SU-DHL-6 (cell line): ENCODE measurements around the gene HCN1.

ENCODE experiments used
- H2AFZ ChIP-seq: fragments of 200-600 bp; sonication (generic); 2 replicates; pipeline ENCODE4 v1.6.1; 2014; ENCODE audit warnings: low read depth, mild to moderate bottlenecking, moderate library complexity, mixed read lengths, antibody characterized with exemption, low read length; ENCODE audit not compliant: severe bottlenecking
- H3F3A ChIP-seq: fragments of 200-600 bp; shearing (Covaris generic); 2 replicates; pipeline ENCODE4 v1.6.0; 2016; ENCODE audit warnings: antibody characterized with exemption, mild to moderate bottlenecking; ENCODE audit not compliant: insufficient read depth
- H3K27ac ChIP-seq: fragments of 200-600 bp; sonication (generic); 2 replicates; pipeline ENCODE4 v1.5.1; 2016; ENCODE audit warnings: low read depth, mild to moderate bottlenecking, low read length, moderate library complexity, mixed read lengths
- H3K27me3 ChIP-seq: fragments of 200-600 bp; sonication (generic), shearing (Covaris generic); 2 replicates; pipeline ENCODE4 v1.6.0; 2014; ENCODE audit warnings: mild to moderate bottlenecking, low read length
- H3K36me3 ChIP-seq: fragments of 200-600 bp; sonication (generic); 2 replicates; pipeline ENCODE4 v1.6.1; 2014; ENCODE audit warnings: mild to moderate bottlenecking, low read length, mixed read lengths
- H3K4me2 ChIP-seq: fragments of 300-600, 200-600 bp; shearing (Covaris generic), sonication (generic); 2 replicates; pipeline ENCODE4 v1.6.0; 2014; ENCODE audit warnings: low read length, low read depth, mild to moderate bottlenecking; ENCODE audit not compliant: poor library complexity, severe bottlenecking
- H3K4me3 ChIP-seq: fragments of 200-600 bp; sonication (generic); 2 replicates; pipeline ENCODE4 v1.5.1; 2014; ENCODE audit warnings: antibody characterized with exemption, low read length, mild to moderate bottlenecking, mixed read lengths; ENCODE audit not compliant: insufficient read depth, poor library complexity, severe bottlenecking
- H3K79me2 ChIP-seq: fragments of 200-600 bp; sonication (generic); 2 replicates; pipeline ENCODE4 v1.6.1; 2014; ENCODE audit warnings: mild to moderate bottlenecking, low read length, moderate library complexity; ENCODE audit not compliant: insufficient read depth
- H3K9ac ChIP-seq: fragments of 200-600 bp; sonication (generic); 2 replicates; pipeline ENCODE4 v1.7.0; 2014; ENCODE audit warnings: mild to moderate bottlenecking, low read length
- H3K9me2 ChIP-seq: fragments of 200-600 bp; sonication (generic); replicated peaks from 2 replicates; pipeline ENCODE4 v1.6.1; 2014; ENCODE audit warnings: low read length; ENCODE audit not compliant: insufficient read depth
- H3K9me3 ChIP-seq: fragments of 200-600 bp; sonication (generic); 2 replicates; pipeline ENCODE4 v1.6.1; 2014; ENCODE audit warnings: low read length, mixed read lengths; ENCODE audit not compliant: insufficient read depth
- H4K20me1 ChIP-seq: fragments of 200-600 bp; sonication (generic); 2 replicates; pipeline ENCODE4 v1.6.1; 2014; ENCODE audit warnings: low read depth, mild to moderate bottlenecking, antibody characterized with exemption, low read length, moderate library complexity, mixed read lengths
- CTCF ChIP-seq: fragments of 200-600 bp; sonication (generic); IDR thresholded peaks from one replicate; pipeline ENCODE4 v1.5.1; 2017; ENCODE audit warnings: antibody characterized with exemption, mild to moderate bottlenecking, low read length, moderate library complexity; ENCODE audit not compliant: insufficient read depth, poor library complexity, severe bottlenecking
- EZH2phosphoT487 ChIP-seq: fragments of 200-600 bp; sonication (generic), shearing (Covaris generic); conservative IDR thresholded peaks from 2 replicates; pipeline ENCODE4 v1.6.1; 2018; ENCODE audit warnings: mild to moderate bottlenecking, antibody characterized with exemption, low read length, moderate library complexity, mixed read lengths

The HCN1 gene

GRCh38 chr5:45532826-45533624 lies 163.2 kb downstream of the HCN1 start:
- Histone ChIP-seq H3K4me2 (no peak overlapping the region), H3K27me3 (no peaks in the 10 kb centered on the region), H3K4me3 (no peak overlapping the region), H3K9ac (no peak overlapping the region), H3K36me3 (no peaks in the 10 kb centered on the region), H3K9me2 (no peaks in the 10 kb centered on the region), H3F3A (no peaks in the 10 kb centered on the region), H3K9me3 (no peaks in the 10 kb centered on the region), H3K27ac (no peak overlapping the region), H2AFZ (no peak overlapping the region), H4K20me1 (no peaks in the 10 kb centered on the region; the same call in 1 of the 2 replicates), H3K79me2 (no peaks in the 10 kb centered on the region)
- TF ChIP-seq CTCF (no peak), EZH2phosphoT487 (no peak)

- Histone ChIP-seq H3F3A (no peaks in the 10 kb centered on the region), H3K79me2 (no peaks in the 10 kb centered on the region), H3K27me3 (no peaks in the 10 kb centered on the region), H3K9me3 (no peaks in the 10 kb centered on the region), H3K27ac (no peak overlapping the region), H3K4me2 (no peak overlapping the region), H3K4me3 (no peak overlapping the region), H3K9ac (no peak overlapping the region), H2AFZ (no peak overlapping the region), H3K9me2 (no peaks in the 10 kb centered on the region), H3K36me3 (no peaks in the 10 kb centered on the region), H4K20me1 (no peaks in the 10 kb centered on the region)
- TF ChIP-seq EZH2phosphoT487 (no peak), CTCF (no peak)
Measured at GRCh38 chr5:45521067-45521466, 175.1 kb downstream of the HCN1 start.

- Histone ChIP-seq H3K27me3 (no peaks in the 10 kb centered on the region), H3K9ac (no peak overlapping the region), H3K9me2 (no peaks in the 10 kb centered on the region; the same call in 1 of the 2 replicates), H3K4me3 (no peak overlapping the region), H3K79me2 (no peaks in the 10 kb centered on the region), H2AFZ (no peak overlapping the region), H3K36me3 (no peaks in the 10 kb centered on the region), H3K9me3 (no peaks in the 10 kb centered on the region), H3K27ac (no peak overlapping the region), H3K4me2 (no peak overlapping the region), H3F3A (no peaks in the 10 kb centered on the region), H4K20me1 (no peaks in the 10 kb centered on the region)
- TF ChIP-seq CTCF: no peak
- no peak for TF ChIP-seq EZH2phosphoT487
Measured at GRCh38 chr5:45512521-45512920, 183.7 kb downstream of the HCN1 start.
